Measurements from ENCODE around the gene STK38. TPM values are rescaled to one million over a fixed set of nuclear protein-coding genes. Genes with fewer than 3 reads are reported as not detected.

Gene STK38
- total RNA-seq, 1 donor from 2014 or later: 65.1 TPM

DNA sequence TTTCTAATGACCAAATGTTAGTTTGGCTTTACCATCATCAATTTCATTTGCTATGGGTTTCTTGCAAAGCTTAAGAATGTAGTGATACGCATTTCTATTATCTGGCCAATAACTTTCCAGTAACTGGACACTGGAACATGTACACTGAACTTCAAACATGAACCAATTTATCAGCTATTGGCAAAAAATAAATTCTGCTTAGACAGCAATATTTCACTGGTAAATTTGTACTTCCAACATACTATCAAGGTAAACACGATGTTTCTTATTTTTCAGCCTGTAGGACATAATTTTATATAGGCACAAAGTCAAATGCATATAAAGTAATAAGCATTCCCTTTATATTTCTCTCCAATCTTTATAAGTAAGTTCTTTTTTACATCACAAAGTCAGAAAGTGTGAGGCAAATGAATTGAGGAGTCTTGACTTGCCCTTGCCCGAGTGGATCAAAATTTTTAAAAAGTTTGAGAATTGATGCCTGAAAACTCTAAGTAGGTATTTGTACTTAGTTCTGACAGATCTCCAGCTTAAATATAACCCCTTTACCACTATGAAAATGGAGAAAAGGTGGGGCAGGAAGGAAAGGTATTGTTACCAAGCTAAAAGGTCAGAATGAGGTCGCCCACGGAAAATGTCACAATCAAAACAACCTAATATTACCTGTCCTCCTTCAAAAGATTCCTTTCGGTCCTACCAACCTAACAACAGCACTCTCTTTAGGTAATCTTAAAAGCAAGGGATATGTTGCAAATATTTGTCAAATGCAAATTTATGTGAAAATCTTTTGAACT, 41.3 kb downstream of the STK38 start:
- Mint-ChIP-seq H3K27me3 (ENCODE audit: low read depth) (no peaks in the 10 kb centered on the region), H3K9me3 (ENCODE audit: low read depth) (no peaks in the 10 kb centered on the region), H3K36me3 (ENCODE audit: low read depth) (peaks cover 19% of the 10 kb centered on the region), H3K4me1 (ENCODE audit: low read depth) (peaks cover 18% of the 10 kb centered on the region), H3K27ac (ENCODE audit: unreplicated experiment) (no peak overlapping the region), H3K4me3 (ENCODE audit: unreplicated experiment) (no peak overlapping the region)
- DNase-seq (ENCODE audit: low spot score): no peak
- TF ChIP-seq, protein P1, sequence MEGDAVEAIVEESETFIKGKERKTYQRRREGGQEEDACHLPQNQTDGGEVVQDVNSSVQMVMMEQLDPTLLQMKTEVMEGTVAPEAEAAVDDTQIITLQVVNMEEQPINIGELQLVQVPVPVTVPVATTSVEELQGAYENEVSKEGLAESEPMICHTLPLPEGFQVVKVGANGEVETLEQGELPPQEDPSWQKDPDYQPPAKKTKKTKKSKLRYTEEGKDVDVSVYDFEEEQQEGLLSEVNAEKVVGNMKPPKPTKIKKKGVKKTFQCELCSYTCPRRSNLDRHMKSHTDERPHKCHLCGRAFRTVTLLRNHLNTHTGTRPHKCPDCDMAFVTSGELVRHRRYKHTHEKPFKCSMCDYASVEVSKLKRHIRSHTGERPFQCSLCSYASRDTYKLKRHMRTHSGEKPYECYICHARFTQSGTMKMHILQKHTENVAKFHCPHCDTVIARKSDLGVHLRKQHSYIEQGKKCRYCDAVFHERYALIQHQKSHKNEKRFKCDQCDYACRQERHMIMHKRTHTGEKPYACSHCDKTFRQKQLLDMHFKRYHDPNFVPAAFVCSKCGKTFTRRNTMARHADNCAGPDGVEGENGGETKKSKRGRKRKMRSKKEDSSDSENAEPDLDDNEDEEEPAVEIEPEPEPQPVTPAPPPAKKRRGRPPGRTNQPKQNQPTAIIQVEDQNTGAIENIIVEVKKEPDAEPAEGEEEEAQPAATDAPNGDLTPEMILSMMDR (IDR thresholded peaks at IDR 0.05): no peak

DNA sequence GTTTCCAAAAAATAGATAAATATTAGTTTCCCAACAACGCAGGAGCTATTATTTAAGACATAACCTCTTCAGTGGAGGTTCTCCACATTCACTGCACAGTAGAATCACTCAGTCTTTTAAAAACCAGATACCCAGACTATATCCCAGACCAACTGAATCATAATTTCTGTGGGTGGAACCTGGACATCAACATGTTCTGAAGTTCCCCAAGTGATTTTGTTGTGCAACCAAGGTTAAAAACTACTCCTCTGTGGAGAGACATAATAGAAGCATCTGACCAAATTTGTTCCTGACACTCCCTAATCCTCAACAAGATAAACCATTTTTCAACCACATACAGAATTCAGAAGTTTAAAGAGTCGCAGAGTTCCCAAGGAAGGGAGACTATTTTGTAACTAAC, 42.3 kb downstream of the STK38 start:
- Mint-ChIP-seq H3K27ac (ENCODE audit: unreplicated experiment) (no peak overlapping the region), H3K27me3 (ENCODE audit: low read depth) (no peaks in the 10 kb centered on the region), H3K4me1 (ENCODE audit: low read depth) (peaks cover 18% of the 10 kb centered on the region), H3K9me3 (ENCODE audit: low read depth) (no peaks in the 10 kb centered on the region), H3K36me3 (ENCODE audit: low read depth) (peaks cover 13% of the 10 kb centered on the region), H3K4me3 (ENCODE audit: unreplicated experiment) (no peak overlapping the region)
- no peak for DNase-seq (ENCODE audit: low spot score)
- TF ChIP-seq, protein P1 (IDR thresholded peaks at IDR 0.05): no peak

DNA sequence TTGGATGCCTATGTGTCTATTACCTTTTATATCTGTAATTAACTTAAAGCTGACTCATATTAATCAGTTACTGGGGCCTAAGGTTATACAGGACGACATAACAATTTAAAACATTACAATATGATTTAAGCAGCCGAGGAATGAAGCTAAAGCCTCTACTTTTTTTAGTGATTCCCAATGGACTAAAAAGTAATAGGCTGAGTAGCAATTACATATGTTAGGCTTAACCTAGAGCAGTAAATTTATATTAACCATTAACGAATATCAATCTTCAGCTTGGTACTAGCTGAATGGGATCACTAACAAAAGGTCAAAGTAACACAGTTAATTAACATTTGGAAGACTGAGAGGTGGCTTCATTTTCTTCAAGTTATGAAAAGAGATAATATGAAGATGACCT, 43.1 kb downstream of the STK38 start:
- TF ChIP-seq, protein P1 (IDR thresholded peaks at IDR 0.05): no peak
- Mint-ChIP-seq H3K27me3 (ENCODE audit: low read depth) (no peaks in the 10 kb centered on the region), H3K9me3 (ENCODE audit: low read depth) (no peaks in the 10 kb centered on the region), H3K4me1 (ENCODE audit: low read depth) (peaks cover 18% of the 10 kb centered on the region), H3K4me3 (ENCODE audit: unreplicated experiment) (no peak overlapping the region), H3K27ac (ENCODE audit: unreplicated experiment) (no peak overlapping the region), H3K36me3 (ENCODE audit: low read depth) (peaks cover 18% of the 10 kb centered on the region)
- DNase-seq (ENCODE audit: low spot score): no peak

DNA sequence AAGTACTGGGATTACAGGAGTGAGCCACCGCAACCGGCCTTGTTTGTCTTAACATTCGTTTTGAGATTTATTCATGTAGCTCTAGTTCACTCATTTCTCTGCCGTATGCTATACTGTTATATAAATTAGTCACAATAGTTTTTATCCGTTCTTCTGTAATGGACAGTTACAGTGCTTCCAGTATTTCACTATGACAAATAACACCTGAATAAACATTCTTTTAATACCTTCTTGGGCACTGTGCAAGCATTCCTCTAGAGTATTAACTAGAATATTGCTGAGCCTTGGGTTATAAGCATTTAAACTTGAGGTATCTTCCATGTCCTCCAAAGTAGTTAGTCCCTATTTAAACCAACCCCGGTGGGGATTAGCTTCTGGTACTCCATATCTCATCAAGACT, 45.6 kb downstream of the STK38 start:
- TF ChIP-seq, protein P1 (IDR thresholded peaks at IDR 0.05): no peak
- H3K4me3 Mint-ChIP-seq (ENCODE audit: unreplicated experiment): no peak overlapping the region
- no peak for DNase-seq (ENCODE audit: low spot score)
- H3K27me3 Mint-ChIP-seq (ENCODE audit: low read depth): no peaks in the 10 kb centered on the region
- H3K36me3 Mint-ChIP-seq (ENCODE audit: low read depth): peaks cover 26% of the 10 kb centered on the region
- H3K9me3 Mint-ChIP-seq (ENCODE audit: low read depth): no peaks in the 10 kb centered on the region
- H3K4me1 Mint-ChIP-seq (ENCODE audit: low read depth): peaks cover 18% of the 10 kb centered on the region
- peak overlapping the region; percentile 57 for H3K27ac Mint-ChIP-seq (ENCODE audit: unreplicated experiment)

DNA sequence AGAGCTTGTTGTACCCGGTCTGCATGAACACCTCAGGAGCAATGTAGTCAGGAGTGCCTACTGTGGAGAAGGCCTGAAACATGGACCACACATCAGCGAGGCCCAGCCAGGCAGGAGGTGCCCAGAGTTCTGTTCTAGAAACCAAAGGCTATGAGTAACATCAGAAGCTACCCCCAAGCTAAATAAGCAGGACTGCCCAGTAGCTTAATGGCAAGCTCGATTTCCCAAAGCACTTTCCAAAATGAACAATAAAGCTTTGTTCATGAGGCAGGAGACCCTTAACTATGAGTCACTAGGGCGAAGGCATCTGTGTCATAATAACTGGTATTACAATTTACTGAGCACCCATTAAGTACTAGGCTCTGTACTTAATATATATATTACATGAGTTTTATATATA, 47.4 kb downstream of the STK38 start:
- H3K36me3 Mint-ChIP-seq (ENCODE audit: low read depth): peaks cover 34% of the 10 kb centered on the region

More for the DNA sequence above, 47.4 kb downstream of the STK38 start:
- DNase-seq (ENCODE audit: low spot score): no peak
- H3K27ac Mint-ChIP-seq (ENCODE audit: unreplicated experiment): no peak overlapping the region
- no peaks in the 10 kb centered on the region for H3K9me3 Mint-ChIP-seq (ENCODE audit: low read depth)
- H3K27me3 Mint-ChIP-seq (ENCODE audit: low read depth): no peaks in the 10 kb centered on the region
- H3K4me3 Mint-ChIP-seq (ENCODE audit: unreplicated experiment): no peak overlapping the region
- TF ChIP-seq, protein P1 (IDR thresholded peaks at IDR 0.05): no peak
- H3K4me1 Mint-ChIP-seq (ENCODE audit: low read depth): peaks cover 21% of the 10 kb centered on the region
